Inflammatory macrophage treated with lipopolysaccharide for 4 hours (primary cell): ENCODE measurements around the gene KNL1.
"Not testable (repeated sequence)": the region's sequence is repeated elsewhere in the genome, so short reads cannot be mapped to it uniquely, and the experiment has no call there.

Experiments used
- DNase-seq: peaks from one replicate; pipeline ENCODE4 v3.0.0-alpha.2; 2020

KNL1 gene

DNA sequence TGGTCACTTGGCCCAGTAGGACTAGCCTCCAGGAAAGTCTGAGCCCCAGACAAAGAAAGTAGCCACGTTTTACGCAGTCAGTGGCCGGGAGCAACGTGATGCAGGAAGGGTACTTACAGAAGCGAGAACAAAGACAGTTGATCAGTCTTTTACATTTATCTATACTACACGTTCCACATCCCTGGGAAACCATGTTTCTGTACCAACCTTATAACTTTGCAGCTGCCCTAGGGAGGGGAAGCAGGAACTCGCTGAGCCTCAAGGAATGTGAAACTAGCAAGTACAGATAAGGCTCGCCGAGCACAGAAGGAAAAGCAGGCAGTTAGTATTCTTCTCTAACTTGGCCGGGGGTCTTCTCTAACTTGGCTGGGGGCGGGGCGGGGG lies 3.4 kb upstream of the KNL1 start:
- DNase-seq = peak; percentile 25

DNA sequence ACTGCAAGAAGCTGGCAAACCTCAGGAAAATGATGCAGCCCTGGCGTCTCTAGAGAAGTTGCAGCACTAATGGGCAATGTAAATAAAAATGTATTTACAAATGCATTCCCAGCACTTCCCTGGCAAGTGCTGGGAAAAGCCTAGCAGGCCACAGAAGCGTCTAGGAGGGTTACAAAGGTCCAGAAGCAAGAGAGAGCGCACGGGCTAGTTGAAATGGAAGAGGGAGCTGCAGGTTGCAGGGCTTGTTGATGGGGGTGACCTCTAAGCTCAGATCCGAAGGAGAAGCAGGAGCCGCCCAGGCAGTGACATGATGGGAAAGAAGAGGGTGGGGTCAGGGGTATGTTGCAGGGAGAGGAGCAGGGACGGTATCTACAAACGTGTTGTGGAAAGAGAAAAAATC lies 2.7 kb upstream of the KNL1 start:
- no peak for DNase-seq

DNA sequence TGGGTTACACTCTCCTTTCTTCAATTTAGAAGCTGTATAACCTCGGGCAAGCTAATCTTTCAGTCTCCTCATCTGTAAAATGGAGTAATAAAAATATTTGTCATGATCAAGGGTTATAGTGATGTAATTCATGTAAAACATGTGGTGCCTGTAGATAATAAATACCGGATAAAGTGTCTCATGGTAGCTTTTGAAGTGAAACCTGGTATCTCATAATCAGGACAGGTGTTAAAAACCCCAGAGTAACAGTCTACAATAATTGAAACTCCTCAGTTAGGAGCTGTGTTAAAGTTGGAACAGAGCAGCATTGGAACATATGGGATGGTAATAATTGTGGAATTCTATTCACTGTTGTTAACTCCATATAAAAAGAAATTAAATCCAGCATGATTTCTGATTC lies 884 bp upstream of the KNL1 start:
- no peak for DNase-seq

GRCh38 chr15:40594429-40594836 lies 384 bp downstream of the KNL1 start:
- DNase-seq = peak; percentile 65

DNA sequence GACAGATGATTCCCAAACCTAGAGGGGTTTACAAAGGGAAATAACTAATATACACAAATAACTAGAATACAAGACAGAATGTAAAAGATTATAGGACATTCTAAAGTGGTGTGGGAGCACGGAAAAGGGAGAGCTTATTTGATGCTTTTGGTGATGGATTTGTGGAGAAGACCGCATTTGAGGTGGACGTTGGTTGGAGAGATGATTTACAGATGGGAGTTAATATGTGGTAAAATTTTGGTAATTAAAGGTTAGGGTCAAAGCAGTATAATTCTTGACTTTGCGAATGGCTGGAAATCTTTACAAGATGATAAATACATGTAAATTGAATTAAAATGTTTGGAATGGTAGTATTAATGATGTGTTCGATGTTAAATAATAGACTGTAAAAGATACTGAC lies 1.2 kb downstream of the KNL1 start:
- no peak for DNase-seq

DNA sequence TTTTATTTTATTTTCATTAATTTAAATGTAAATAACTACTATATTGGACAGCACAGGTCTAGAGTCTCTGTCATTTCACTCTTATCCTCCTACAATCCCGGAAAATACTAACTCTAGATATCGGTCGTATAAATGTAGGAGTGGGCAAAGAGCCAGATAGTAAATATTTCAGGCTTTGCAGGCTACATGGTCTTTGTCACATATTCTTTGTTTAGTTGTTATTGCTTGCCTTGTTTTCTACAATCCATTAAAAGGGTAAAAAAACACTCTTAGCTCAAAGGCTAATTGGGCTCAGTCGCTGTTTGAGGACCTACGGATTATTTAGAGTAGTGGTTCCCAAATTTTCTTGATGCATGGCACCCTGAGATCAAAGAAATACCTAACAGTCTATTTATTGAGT lies 1.7 kb downstream of the KNL1 start:
- no peak for DNase-seq

- DNase-seq = no peak
Observed at GRCh38 chr15:40597024-40597423, 3.0 kb downstream of the KNL1 start.

- DNase-seq = no peak
Observed at GRCh38 chr15:40598126-40598525, 4.1 kb downstream of the KNL1 start.

DNA sequence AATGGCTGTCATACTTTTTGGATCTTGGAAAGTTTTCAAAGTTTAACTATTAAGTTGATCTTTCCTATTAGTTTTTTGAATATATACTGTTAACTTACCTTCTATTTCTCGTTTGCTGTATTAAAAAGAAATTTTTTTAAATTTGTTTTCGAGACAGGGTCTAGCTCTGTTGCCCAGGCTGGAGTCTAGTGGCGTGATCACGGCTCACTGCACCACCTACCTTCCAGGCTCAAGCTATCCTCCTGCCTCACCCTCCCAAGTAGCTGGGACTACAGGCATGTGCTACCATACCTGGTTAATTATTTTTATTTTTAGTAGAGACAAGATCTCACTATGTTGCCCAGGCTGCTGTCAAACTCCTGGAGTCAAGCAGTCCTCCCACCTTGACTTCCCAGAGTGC lies 4.6 kb downstream of the KNL1 start:
- DNase-seq = no peak

DNA sequence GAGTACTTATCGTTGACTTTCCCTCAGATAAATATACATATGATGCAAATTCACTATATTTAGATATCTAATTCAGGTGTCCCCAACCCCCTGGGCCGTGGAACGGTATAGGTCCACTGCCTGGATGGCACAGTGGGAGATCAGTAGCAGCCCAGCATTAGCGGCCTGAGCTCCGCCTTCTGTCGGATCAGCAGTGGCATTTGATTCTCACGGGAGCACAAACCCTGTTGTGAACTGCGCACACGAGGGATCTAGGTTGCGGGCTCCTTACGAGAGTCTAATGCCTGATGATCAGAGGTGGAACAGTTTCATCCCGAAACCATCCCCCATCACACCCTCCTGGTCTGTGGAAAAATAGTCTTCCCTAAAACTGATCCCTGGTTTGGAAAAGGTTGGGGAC lies 6.9 kb downstream of the KNL1 start:
- no peak for DNase-seq

DNA sequence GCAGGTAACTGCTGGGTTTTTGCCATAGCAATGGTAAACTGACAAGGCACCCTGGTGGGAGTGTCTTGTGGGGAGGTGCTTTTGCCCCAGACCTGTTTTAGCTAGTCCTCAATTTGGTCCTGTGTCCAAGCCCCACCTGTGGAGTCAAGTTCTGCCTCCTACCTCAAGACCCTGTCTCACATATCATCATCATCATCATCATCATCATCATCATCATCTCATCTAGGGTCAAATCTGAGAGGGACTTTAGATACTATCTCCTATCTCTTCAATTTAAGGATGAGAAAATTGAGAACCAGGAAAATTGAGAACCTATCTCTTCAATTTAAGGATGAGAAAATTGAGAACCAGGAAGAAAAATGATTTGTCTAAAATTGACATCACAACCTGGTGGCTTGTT lies 9.9 kb downstream of the KNL1 start:
- no peak for DNase-seq

- no peak for DNase-seq
Observed at GRCh38 chr15:40613080-40613479, 19.0 kb downstream of the KNL1 start.

GRCh38 chr15:40618023-40618422 lies 24.0 kb downstream of the KNL1 start:
- DNase-seq = peak; percentile 73

DNA sequence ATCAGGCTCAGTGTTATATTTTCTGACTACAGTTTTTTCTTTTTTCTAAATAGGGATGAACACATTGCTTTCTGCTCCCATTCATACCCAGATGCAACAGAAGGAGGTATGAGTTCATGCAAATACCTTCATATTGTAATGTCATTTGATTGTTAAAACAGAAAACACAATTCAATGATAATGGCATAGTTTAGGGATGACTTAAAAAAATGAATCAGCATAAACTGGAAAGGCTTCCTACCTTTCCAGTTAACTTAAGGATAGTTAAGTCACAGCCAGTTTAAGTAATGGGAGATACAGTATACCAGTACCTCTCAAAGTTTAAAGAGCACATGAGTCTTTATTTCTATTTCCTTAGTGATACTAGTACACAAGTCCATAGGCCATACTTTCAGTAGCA lies 24.9 kb downstream of the KNL1 start:
- no peak for DNase-seq

GRCh38 chr15:40623361-40623760 lies 29.3 kb downstream of the KNL1 start:
- no peak for DNase-seq

- no peak for DNase-seq
Observed at GRCh38 chr15:40630313-40630712, 36.3 kb downstream of the KNL1 start.

- DNase-seq = no peak
Observed at GRCh38 chr15:40633178-40633577, 39.1 kb downstream of the KNL1 start.

GRCh38 chr15:40637221-40637745 lies 43.2 kb downstream of the KNL1 start:
- no peak for DNase-seq

- DNase-seq = no peak
Observed at GRCh38 chr15:40639677-40640076, 45.6 kb downstream of the KNL1 start.

GRCh38 chr15:40647523-40647922 lies 53.5 kb downstream of the KNL1 start:
- DNase-seq = no peak

DNA sequence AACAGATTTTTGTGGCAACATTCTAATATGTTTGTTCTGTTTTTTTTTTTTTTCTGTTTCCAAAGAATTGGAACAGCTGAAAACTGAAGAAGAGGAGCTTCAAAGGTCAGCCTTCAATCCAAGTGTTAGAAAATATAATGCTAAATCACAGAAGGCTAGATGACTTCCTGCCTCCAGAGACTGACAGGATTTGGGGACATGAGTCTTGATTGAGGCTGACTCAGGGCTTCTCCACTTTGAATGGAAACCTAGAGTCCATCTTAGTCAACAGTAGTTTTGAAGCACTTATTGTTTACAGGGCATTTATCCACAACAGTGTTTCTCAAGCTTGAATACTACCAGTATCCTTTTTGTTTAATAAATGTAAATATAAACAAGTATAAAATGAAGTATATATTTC lies 56.4 kb downstream of the KNL1 start:
- no peak for DNase-seq

GRCh38 chr15:40660686-40661085 lies 66.6 kb downstream of the KNL1 start:
- DNase-seq = no peak

GRCh38 chr15:40664909-40665308 lies 70.9 kb downstream of the KNL1 start:
- no peak for DNase-seq

- DNase-seq = not testable (repeated sequence)
Observed at GRCh38 chr15:40676290-40676689, 82.2 kb downstream of the KNL1 start.

- DNase-seq = not testable (repeated sequence)
Observed at GRCh38 chr15:40676906-40677305, 82.9 kb downstream of the KNL1 start.

GRCh38 chr15:40680151-40680550 lies 86.1 kb downstream of the KNL1 start:
- DNase-seq = no peak
